ENCODE results near the gene FAM240A.

FAM240A gene

DNA sequence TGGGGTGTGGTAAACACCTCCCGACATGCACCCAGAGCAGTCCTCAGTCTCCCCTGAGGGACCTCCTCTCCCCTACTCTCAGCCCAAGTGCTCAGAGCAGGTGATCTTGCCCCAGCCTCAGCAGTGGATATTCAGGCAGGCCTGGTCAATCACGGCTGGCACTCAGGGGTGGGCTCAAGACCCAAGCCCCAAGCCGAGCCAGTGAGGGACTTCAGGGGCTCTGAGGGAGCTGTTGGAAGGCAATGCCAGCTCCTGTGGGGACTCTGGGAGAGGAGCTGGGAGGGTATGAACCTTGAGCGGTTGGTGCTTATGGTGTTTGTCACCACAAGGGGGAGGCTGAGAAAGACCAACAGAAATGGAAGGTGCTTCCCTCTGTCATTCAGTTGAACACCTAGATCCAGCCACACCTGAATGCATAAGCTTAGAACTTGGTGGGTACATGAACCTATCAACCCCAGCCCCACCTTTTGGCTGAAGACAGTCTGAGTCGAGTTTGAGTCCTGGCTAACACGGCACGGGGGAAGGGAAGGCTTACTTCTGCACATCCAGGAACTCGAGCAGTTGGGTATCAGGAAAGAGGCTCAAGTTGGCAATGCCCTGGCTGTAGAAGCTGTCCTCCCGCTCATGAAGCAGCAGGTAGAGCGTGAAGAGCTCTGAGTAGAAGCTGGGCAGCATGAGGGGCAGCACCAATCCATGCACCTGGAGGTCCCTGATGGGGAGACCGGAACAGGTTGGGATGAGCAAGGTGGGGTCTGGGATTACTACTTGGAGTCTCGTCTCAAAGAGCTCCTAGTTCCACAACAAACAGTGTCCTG is 61.9 kb downstream of the FAM240A start:
- DNase-seq (ENCODE audit: low read depth, low spot score): no peak

- DNase-seq (ENCODE audit: low read depth, low spot score): no peak
Measured at GRCh38 chr3:46675426-46675825, 63.1 kb downstream of the FAM240A start.

Data from activated CD4-positive, CD25-positive, alpha-beta regulatory T cell treated with anti-CD3 and anti-CD28 coated beads, Interleukin-2, amount 50 U/mL, for 16 hours (primary cell).